NCI-H2107 treated with DMSO at 0.1 percent for 48 hours (cell line): ENCODE results near the gene ERCC8.
"Not testable (repeated sequence)": the region's sequence is repeated elsewhere in the genome, so short reads cannot be mapped to it uniquely, and the experiment has no call there.

Source experiments
- DNase-seq: peaks from one replicate; lab custom pipeline; 2025; ENCODE audit not compliant: unreplicated experiment; lab: John Stamatoyannopoulos, UW

ERCC8 gene

GRCh38 chr5:60918466-60918865, 26.4 kb downstream of the ERCC8 start:
- no peak for DNase-seq

- DNase-seq, result no peak
Measured at GRCh38 chr5:60916646-60917045, 28.2 kb downstream of the ERCC8 start.

- no peak for DNase-seq
Measured at GRCh38 chr5:60903356-60903755, 41.5 kb downstream of the ERCC8 start.

GRCh38 chr5:60896991-60897390, 47.9 kb downstream of the ERCC8 start:
- DNase-seq, result no peak

GRCh38 chr5:60893521-60893920, 51.3 kb downstream of the ERCC8 start:
- DNase-seq, result no peak

GRCh38 chr5:60891667-60892066, 53.2 kb downstream of the ERCC8 start:
- DNase-seq, result no peak

DNA sequence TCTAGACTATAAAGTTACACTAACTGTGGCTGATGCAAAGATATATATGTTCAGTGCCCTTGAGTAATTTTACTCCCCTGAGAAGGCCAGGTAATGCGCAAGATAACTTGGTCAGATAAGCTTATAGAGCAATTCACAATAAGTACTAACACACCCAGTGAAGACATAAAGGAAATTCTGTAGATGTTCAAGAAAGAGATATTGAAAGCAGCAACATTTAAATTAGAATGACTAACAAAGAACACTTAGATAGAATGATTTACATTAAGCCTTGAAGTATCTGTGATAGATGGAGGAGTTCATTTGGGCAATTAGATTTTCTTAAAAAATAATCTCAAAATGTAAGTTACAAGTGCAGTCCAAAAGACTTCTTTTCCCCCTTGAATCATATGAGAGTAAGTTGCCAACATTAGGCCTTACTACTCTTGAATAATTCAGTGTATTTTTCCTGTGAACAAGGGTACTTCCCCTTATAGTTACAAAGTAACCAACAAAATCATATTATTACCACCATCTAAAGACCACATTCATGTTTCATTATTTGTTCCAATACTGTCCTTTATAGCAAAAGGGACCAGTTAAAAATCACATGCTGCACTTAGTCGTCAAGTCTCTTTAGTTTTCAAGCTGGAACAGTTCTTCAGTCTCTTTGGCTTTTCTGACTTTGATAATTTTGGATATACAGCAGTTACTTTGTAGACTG, 56.4 kb downstream of the ERCC8 start:
- DNase-seq, result no peak

DNA sequence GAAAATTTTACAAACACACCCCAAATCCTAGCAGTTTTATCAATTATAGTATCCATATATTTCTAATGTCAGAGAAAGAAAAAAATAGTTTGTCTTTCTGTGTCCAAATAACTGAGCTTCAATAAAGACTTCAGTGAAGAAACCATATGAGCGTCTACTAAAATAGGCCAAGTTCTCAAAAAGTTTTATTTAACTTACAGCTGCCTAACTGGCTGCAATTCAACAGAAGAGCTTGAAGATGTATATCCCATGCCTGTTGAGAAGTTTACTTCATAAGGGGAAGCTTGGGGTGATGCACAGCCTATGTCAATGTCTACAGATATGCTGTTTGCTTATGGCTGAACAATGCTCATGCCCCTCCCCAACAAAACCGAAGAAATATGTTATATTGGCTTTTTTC, 57.1 kb downstream of the ERCC8 start:
- DNase-seq, result no peak

GRCh38 chr5:60887096-60887495, 57.8 kb downstream of the ERCC8 start:
- no peak for DNase-seq

- DNase-seq, result no peak
Measured at GRCh38 chr5:60886158-60886557, 58.7 kb downstream of the ERCC8 start.

DNA sequence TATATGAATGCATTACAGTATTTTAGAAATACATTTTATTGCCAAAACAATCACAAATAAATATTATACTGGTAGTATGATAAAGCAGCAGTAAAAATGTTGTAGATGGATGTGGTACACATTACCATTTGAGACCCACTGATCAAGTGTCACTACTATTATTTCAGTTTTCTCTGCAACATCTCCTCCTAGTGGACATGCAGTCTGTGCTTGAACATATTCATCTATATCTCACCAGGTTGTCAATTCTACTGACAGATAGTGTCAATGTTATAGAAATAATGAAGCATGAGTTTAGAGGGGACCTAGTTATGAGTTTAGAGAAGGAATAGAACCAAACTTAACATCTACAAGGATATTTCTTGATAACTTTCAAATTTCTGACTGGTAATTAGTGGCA, 61.6 kb downstream of the ERCC8 start:
- peak; percentile 2 for DNase-seq

- DNase-seq, result no peak
Measured at GRCh38 chr5:60872892-60873291, 72.0 kb downstream of the ERCC8 start.

- no peak for DNase-seq
Measured at GRCh38 chr5:60870857-60871256, 74.0 kb downstream of the ERCC8 start.

DNA sequence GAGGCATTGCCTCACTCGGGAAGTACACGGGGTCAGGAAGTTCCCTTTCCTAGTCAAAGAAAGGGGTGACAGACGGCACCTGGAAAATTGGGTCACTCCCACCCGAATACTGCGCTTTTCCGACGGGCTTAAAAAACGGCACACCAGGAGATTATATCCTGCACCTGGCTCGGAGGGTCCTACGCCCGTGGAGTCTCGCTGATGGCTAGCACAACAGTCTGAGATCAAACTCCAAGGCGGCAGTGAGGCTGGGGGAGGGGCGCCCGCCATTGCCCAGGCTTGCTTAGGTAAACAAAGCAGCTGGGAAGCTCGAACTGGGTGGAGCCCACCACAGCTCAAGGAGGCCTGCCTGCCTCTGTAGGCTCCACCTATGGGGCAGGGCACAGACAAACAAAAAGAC, 84.3 kb downstream of the ERCC8 start:
- not testable (repeated sequence) for DNase-seq

DNA sequence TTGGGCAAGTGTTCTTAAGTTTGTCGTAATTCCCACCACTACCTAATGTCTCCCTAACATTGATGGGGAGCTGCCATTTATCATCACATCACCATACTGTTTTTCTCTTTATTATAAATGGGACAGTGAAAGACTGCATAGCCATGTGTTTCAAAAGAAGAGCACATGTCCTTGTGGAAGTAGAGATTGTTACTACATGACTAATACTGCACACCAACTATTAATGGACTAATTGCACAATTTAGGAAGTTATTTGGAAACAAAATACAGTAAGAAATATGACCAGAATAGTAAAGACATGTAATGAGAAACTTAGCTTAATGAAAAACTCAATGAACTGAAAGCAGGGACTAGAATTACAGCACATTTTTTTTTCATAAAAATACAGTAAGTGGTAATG, 88.8 kb downstream of the ERCC8 start:
- no peak for DNase-seq

- no peak for DNase-seq
Measured at GRCh38 chr5:60852940-60853339, 91.9 kb downstream of the ERCC8 start.

- DNase-seq, result no peak
Measured at GRCh38 chr5:60852317-60852716, 92.6 kb downstream of the ERCC8 start.

DNA sequence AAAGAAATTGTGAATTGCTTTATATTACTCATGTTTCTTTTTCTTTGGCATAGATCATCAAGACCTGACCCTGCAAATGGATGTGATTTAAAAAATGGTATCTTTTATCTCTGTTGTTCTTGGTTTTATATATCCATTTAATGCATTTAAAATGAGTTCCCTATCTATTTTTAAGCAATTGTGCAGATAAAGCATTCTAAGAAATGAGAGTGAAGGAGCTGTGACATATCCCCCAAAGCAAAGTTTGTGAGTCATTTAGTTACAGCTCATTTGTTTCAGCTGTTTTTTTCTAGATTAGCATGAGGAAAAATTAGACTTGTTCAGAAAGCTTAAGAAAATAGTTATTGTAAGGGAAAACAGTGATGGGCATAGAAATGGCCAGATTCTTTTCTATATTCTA, 93.2 kb downstream of the ERCC8 start:
- DNase-seq, result no peak

DNA sequence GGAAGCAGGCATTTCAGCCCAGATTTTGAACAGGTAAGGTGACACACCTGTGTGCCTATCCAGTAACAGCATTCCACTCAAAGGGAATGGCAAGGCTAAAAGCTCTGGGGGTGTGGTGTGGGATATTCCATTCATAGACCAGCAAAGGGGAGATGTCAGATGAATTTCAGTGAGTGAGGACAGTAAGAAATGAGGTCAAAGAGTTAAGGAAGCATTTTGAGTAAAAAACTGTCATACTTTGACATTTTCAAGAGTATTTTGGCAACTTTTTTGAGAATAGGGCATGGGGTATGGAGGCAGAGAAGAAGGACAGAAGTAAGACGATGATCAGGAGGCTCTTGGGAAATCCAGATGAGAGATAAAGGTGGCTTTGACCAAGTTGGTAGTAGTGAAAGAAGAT, 98.6 kb downstream of the ERCC8 start:
- DNase-seq, result no peak

GRCh38 chr5:60843936-60844905, 100.6 kb downstream of the ERCC8 start, which contains the start of gene ELOVL7:
ELOVL7 (minus strand) TSS chr5:60844269; CDS start chr5:60787397, 56,872 bp downstream.
- DNase-seq, result peak; percentile 26

GRCh38 chr5:60843386-60843935, 101.4 kb downstream of the ERCC8 start:
- DNase-seq, result no peak

GRCh38 chr5:60842871-60843385, 101.9 kb downstream of the ERCC8 start:
- DNase-seq, result no peak
